ENCODE results near the gene KIRREL1.

Gene KIRREL1

GRCh38 chr1:158035976-158036583 is 42.6 kb downstream of the KIRREL1 start:
- no peak for DNase-seq (ENCODE audit: low spot score)

GRCh38 chr1:158037008-158037865 is 43.8 kb downstream of the KIRREL1 start:
- no peak for DNase-seq (ENCODE audit: low spot score)

- no peak for DNase-seq (ENCODE audit: low spot score)
Measured at GRCh38 chr1:158037866-158038359, 44.5 kb downstream of the KIRREL1 start.

GRCh38 chr1:158038793-158039192 is 45.3 kb downstream of the KIRREL1 start:
- no peak for DNase-seq (ENCODE audit: low spot score)

- no peak for DNase-seq (ENCODE audit: low spot score)
Measured at GRCh38 chr1:158039380-158039779, 45.9 kb downstream of the KIRREL1 start.

- no peak for DNase-seq (ENCODE audit: low spot score)
Measured at GRCh38 chr1:158040323-158040722, 46.9 kb downstream of the KIRREL1 start.

- DNase-seq (ENCODE audit: low spot score), result no peak
Measured at GRCh38 chr1:158043232-158043631, 49.8 kb downstream of the KIRREL1 start.

GRCh38 chr1:158045639-158046038 is 52.2 kb downstream of the KIRREL1 start:
- no peak for DNase-seq (ENCODE audit: low spot score)

GRCh38 chr1:158046715-158047510 is 53.5 kb downstream of the KIRREL1 start:
- no peak for DNase-seq (ENCODE audit: low spot score)

- no peak for DNase-seq (ENCODE audit: low spot score)
Measured at GRCh38 chr1:158048371-158049067, 55.1 kb downstream of the KIRREL1 start.

GRCh38 chr1:158049853-158050252 is 56.4 kb downstream of the KIRREL1 start:
- DNase-seq (ENCODE audit: low spot score), result no peak

GRCh38 chr1:158053276-158053675 is 59.8 kb downstream of the KIRREL1 start:
- DNase-seq (ENCODE audit: low spot score), result no peak

- no peak for DNase-seq (ENCODE audit: low spot score)
Measured at GRCh38 chr1:158054721-158055120, 61.3 kb downstream of the KIRREL1 start.

- no peak for DNase-seq (ENCODE audit: low spot score)
Measured at GRCh38 chr1:158055854-158056253, 62.4 kb downstream of the KIRREL1 start.

- no peak for DNase-seq (ENCODE audit: low spot score)
Measured at GRCh38 chr1:158056498-158056897, 63.1 kb downstream of the KIRREL1 start.

- DNase-seq (ENCODE audit: low spot score), result no peak
Measured at GRCh38 chr1:158058237-158058985, 65.0 kb downstream of the KIRREL1 start.

GRCh38 chr1:158059984-158060383 is 66.5 kb downstream of the KIRREL1 start:
- DNase-seq (ENCODE audit: low spot score), result no peak

GRCh38 chr1:158062174-158062573 is 68.7 kb downstream of the KIRREL1 start:
- no peak for DNase-seq (ENCODE audit: low spot score)

- no peak for DNase-seq (ENCODE audit: low spot score)
Measured at GRCh38 chr1:158067662-158068061, 74.2 kb downstream of the KIRREL1 start.

GRCh38 chr1:158068918-158069317 is 75.5 kb downstream of the KIRREL1 start:
- no peak for DNase-seq (ENCODE audit: low spot score)

- no peak for DNase-seq (ENCODE audit: low spot score)
Measured at GRCh38 chr1:158071138-158071537, 77.7 kb downstream of the KIRREL1 start.
